ENCODE data around the gene TULP1. TPM values are rescaled to one million over a fixed set of nuclear protein-coding genes. Genes with fewer than 3 reads are reported as not detected.

Gene TULP1
- total RNA-seq, 1 donor from 2014 or later = not detected

DNA sequence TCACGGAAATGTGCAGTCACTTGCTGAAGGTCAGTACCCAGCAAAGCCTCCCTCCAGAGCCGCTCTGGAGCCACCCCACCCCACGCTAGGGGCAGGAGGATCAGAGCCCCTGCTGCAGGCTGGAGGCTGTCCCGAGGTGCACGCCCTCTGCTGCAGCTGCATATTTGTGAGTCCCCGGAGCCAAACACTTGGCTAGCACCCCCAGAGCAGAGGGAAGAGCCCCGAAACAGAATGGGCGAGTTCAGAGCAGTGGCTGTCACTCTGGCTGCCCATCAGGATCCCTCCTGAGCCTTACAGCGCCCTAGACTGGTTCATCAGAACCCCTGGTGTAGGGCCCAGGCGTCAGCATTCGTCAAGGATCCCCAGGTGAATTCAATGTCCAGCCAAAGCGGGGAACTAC is 9.5 kb upstream of the TULP1 start:
- H3K9me3 Mint-ChIP-seq (ENCODE audit: unreplicated experiment) = no peaks in the 10 kb centered on the region
- H3K4me3 Mint-ChIP-seq (ENCODE audit: unreplicated experiment) = no peak overlapping the region
- no peak for TF ChIP-seq EZH2 (IDR thresholded peaks at IDR 0.05; ENCODE audit: insufficient read depth, low read length)
- TF ChIP-seq, protein P1, sequence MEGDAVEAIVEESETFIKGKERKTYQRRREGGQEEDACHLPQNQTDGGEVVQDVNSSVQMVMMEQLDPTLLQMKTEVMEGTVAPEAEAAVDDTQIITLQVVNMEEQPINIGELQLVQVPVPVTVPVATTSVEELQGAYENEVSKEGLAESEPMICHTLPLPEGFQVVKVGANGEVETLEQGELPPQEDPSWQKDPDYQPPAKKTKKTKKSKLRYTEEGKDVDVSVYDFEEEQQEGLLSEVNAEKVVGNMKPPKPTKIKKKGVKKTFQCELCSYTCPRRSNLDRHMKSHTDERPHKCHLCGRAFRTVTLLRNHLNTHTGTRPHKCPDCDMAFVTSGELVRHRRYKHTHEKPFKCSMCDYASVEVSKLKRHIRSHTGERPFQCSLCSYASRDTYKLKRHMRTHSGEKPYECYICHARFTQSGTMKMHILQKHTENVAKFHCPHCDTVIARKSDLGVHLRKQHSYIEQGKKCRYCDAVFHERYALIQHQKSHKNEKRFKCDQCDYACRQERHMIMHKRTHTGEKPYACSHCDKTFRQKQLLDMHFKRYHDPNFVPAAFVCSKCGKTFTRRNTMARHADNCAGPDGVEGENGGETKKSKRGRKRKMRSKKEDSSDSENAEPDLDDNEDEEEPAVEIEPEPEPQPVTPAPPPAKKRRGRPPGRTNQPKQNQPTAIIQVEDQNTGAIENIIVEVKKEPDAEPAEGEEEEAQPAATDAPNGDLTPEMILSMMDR (IDR thresholded peaks at IDR 0.05; ENCODE audit: insufficient read depth, low read depth, low read length) = no peak
- Histone ChIP-seq H3K9ac (ENCODE audit: low read length) (no peak overlapping the region), H2AFZ (ENCODE audit: low read depth, low read length) (no peak overlapping the region), H3K4me3 (ENCODE audit: insufficient read depth, low read depth, low read length) (no peak overlapping the region), H3K36me3 (ENCODE audit: insufficient read depth, low read length) (no peaks in the 10 kb centered on the region), H4K20me1 (ENCODE audit: insufficient read depth, low read length) (no peaks in the 10 kb centered on the region), H3K27ac (ENCODE audit: low read depth, low read length) (no peak overlapping the region), H3K27me3 (ENCODE audit: insufficient read depth, low read length) (peaks cover 10% of the 10 kb centered on the region), H3K4me1 (ENCODE audit: insufficient read depth, low read length) (no peaks in the 10 kb centered on the region), H3K4me2 (ENCODE audit: low read length) (no peak overlapping the region), H3K79me2 (ENCODE audit: insufficient read depth, low read length) (no peaks in the 10 kb centered on the region), H3K9me3 (ENCODE audit: insufficient read depth, low read depth, low read length) (no peaks in the 10 kb centered on the region)
- DNase-seq (ENCODE audit: low read depth) (no peak), FAIRE-seq (no peak)
- H3K36me3 Mint-ChIP-seq (ENCODE audit: low read depth, unreplicated experiment) = no peaks in the 10 kb centered on the region
- H3K4me1 Mint-ChIP-seq (ENCODE audit: low read depth, unreplicated experiment) = no peaks in the 10 kb centered on the region
- no peak overlapping the region for H3K27ac Mint-ChIP-seq (ENCODE audit: unreplicated experiment)
- H3K27me3 Mint-ChIP-seq (ENCODE audit: low read depth, unreplicated experiment) = peaks cover 28% of the 10 kb centered on the region

DNA sequence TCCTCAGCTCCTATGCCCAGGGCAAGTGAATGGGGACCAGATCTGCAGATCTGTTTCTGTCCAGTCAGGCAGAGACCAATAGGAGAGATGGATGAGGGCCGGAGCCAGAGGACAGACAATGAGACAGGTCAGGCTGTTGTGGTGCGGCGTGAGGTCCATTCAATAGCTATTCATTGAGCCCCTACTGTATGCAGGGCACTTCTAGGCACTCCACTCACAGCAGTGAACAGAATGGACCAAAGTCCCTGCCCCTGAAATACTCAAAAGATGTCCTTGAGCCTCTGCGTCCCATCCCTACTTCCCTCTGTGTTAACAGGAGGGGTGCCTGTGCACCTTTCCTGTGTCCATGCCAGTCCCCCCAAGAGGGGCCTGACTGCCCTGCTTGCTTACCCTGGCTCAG is 8.5 kb upstream of the TULP1 start:
- DNase-seq (ENCODE audit: low read depth) = no peak
- Histone ChIP-seq H3K9ac (ENCODE audit: low read length) (no peak overlapping the region), H3K27ac (ENCODE audit: low read depth, low read length) (no peak overlapping the region), H3K4me3 (ENCODE audit: insufficient read depth, low read depth, low read length) (no peak overlapping the region), H3K4me1 (ENCODE audit: insufficient read depth, low read length) (no peaks in the 10 kb centered on the region), H3K27me3 (ENCODE audit: insufficient read depth, low read length) (peaks cover 10% of the 10 kb centered on the region), H2AFZ (ENCODE audit: low read depth, low read length) (no peak overlapping the region), H3K4me2 (ENCODE audit: low read length) (no peak overlapping the region), H4K20me1 (ENCODE audit: insufficient read depth, low read length) (no peaks in the 10 kb centered on the region), H3K36me3 (ENCODE audit: insufficient read depth, low read length) (no peaks in the 10 kb centered on the region), H3K79me2 (ENCODE audit: insufficient read depth, low read length) (no peaks in the 10 kb centered on the region), H3K9me3 (ENCODE audit: insufficient read depth, low read depth, low read length) (no peaks in the 10 kb centered on the region)
- no peaks in the 10 kb centered on the region for H3K36me3 Mint-ChIP-seq (ENCODE audit: low read depth, unreplicated experiment)
- H3K27me3 Mint-ChIP-seq (ENCODE audit: low read depth, unreplicated experiment) = peaks cover 29% of the 10 kb centered on the region
- no peak overlapping the region for H3K27ac Mint-ChIP-seq (ENCODE audit: unreplicated experiment)
- FAIRE-seq = no peak
- no peak overlapping the region for H3K4me3 Mint-ChIP-seq (ENCODE audit: unreplicated experiment)
- no peaks in the 10 kb centered on the region for H3K9me3 Mint-ChIP-seq (ENCODE audit: unreplicated experiment)
- TF ChIP-seq EZH2 (IDR thresholded peaks at IDR 0.05; ENCODE audit: insufficient read depth, low read length) = no peak
- TF ChIP-seq, protein P1 (IDR thresholded peaks at IDR 0.05; ENCODE audit: insufficient read depth, low read depth, low read length) = no peak
- no peaks in the 10 kb centered on the region for H3K4me1 Mint-ChIP-seq (ENCODE audit: low read depth, unreplicated experiment)

DNA sequence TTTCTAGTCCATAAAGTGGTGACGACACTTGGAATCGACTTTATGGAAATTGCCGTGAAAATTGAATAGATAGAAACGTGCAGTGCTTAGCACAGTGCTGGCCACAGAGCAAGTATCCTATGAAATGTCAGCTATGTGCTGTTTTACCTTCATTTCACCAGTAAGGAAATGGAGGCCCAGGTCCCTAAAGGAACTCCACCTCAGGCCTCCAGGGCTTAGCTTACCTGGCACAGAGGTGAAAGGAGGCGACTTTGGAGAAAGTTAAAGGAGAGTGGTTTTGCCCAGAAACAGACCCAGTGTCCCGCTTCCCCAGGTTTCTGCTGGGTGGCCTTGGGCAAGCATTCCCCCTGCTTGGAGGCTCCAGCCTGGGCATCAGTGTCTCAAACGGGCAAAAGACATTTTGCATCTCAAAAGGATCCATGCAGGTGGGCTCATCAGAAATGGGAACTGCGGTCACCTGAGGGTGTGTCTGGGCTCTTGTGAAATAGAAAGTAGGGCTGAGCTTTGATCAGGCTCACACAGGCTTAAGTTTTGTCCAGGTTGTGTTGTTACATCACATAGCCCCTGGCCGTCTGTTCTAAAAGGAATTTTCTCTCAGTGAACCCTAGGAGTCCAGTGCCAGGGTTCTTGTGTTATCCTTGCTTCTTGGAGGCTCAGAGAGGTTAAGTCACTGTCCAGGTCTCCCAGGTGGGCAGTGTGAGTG is 6.8 kb upstream of the TULP1 start:
- Histone ChIP-seq H3K4me2 (ENCODE audit: low read length) (no peak overlapping the region), H3K79me2 (ENCODE audit: insufficient read depth, low read length) (no peaks in the 10 kb centered on the region), H3K36me3 (ENCODE audit: insufficient read depth, low read length) (no peaks in the 10 kb centered on the region), H4K20me1 (ENCODE audit: insufficient read depth, low read length) (no peaks in the 10 kb centered on the region), H2AFZ (ENCODE audit: low read depth, low read length) (no peak overlapping the region), H3K9me3 (ENCODE audit: insufficient read depth, low read depth, low read length) (no peaks in the 10 kb centered on the region), H3K4me3 (ENCODE audit: insufficient read depth, low read depth, low read length) (no peak overlapping the region), H3K9ac (ENCODE audit: low read length) (no peak overlapping the region), H3K4me1 (ENCODE audit: insufficient read depth, low read length) (no peaks in the 10 kb centered on the region), H3K27ac (ENCODE audit: low read depth, low read length) (no peak overlapping the region), H3K27me3 (ENCODE audit: insufficient read depth, low read length) (peaks cover 12% of the 10 kb centered on the region)
- Mint-ChIP-seq H3K9me3 (ENCODE audit: unreplicated experiment) (no peaks in the 10 kb centered on the region), H3K27me3 (ENCODE audit: low read depth, unreplicated experiment) (peaks cover 29% of the 10 kb centered on the region), H3K27ac (ENCODE audit: unreplicated experiment) (no peak overlapping the region), H3K4me3 (ENCODE audit: unreplicated experiment) (no peak overlapping the region), H3K4me1 (ENCODE audit: low read depth, unreplicated experiment) (no peaks in the 10 kb centered on the region), H3K36me3 (ENCODE audit: low read depth, unreplicated experiment) (no peaks in the 10 kb centered on the region)
- DNase-seq (ENCODE audit: low read depth) = no peak
- TF ChIP-seq, protein P1 (IDR thresholded peaks at IDR 0.05; ENCODE audit: insufficient read depth, low read depth, low read length) = no peak
- no peak for TF ChIP-seq EZH2 (IDR thresholded peaks at IDR 0.05; ENCODE audit: insufficient read depth, low read length)
- FAIRE-seq = no peak

Data from astrocyte (in vitro differentiated cells and primary cell).